Fibroblast of skin of left biceps (primary cell): ENCODE data around the gene CHRM5.

Experiments
- DNase-seq, 2 experiments: peaks; one replicate each; pipeline ENCODE4 v3.0.0-alpha.2; 2013; ENCODE audit warnings: low read depth in 2 of 2

CHRM5 gene

GRCh38 chr15:33968224-33968623 lies at the start of gene CHRM5:
CHRM5 (plus strand) TSS chr15:33968497; CDS start chr15:34062718, 94,221 bp downstream.
- DNase-seq = no peak

GRCh38 chr15:33923446-33923845 lies 44.9 kb upstream of the CHRM5 start:
- no peak for DNase-seq

- no peak for DNase-seq
Measured at GRCh38 chr15:33926260-33926659, 42.0 kb upstream of the CHRM5 start.

- no peak for DNase-seq
Measured at GRCh38 chr15:33932734-33933133, 35.6 kb upstream of the CHRM5 start.

GRCh38 chr15:33934396-33934795 lies 33.9 kb upstream of the CHRM5 start:
- no peak for DNase-seq

GRCh38 chr15:33934921-33935320 lies 33.4 kb upstream of the CHRM5 start:
- DNase-seq = peak; percentile 69 to 71

- DNase-seq = no peak
Measured at GRCh38 chr15:33941279-33942063, 26.8 kb upstream of the CHRM5 start.

- no peak for DNase-seq
Measured at GRCh38 chr15:33946152-33946551, 22.1 kb upstream of the CHRM5 start.

- DNase-seq = no peak
Measured at GRCh38 chr15:33955945-33956344, 12.4 kb upstream of the CHRM5 start.

GRCh38 chr15:33956397-33956796 lies 11.9 kb upstream of the CHRM5 start:
- no peak for DNase-seq

- DNase-seq = no peak
Measured at GRCh38 chr15:33959844-33960548, 8.3 kb upstream of the CHRM5 start.

GRCh38 chr15:33960549-33960935 lies 7.8 kb upstream of the CHRM5 start:
- no peak for DNase-seq

- DNase-seq = no peak
Measured at GRCh38 chr15:33963831-33964664, 4.2 kb upstream of the CHRM5 start.

- DNase-seq = no peak
Measured at GRCh38 chr15:33964665-33965040, 3.6 kb upstream of the CHRM5 start.

- no peak for DNase-seq
Measured at GRCh38 chr15:33968821-33969220, 524 bp downstream of the CHRM5 start.

GRCh38 chr15:33971811-33972210 lies 3.5 kb downstream of the CHRM5 start:
- DNase-seq = no peak

GRCh38 chr15:33975022-33975565 lies 6.8 kb downstream of the CHRM5 start:
- DNase-seq = no peak

- no peak for DNase-seq
Measured at GRCh38 chr15:33980159-33980558, 11.9 kb downstream of the CHRM5 start.

- no peak for DNase-seq
Measured at GRCh38 chr15:33982516-33982915, 14.2 kb downstream of the CHRM5 start.

GRCh38 chr15:33985287-33985686 lies 17.0 kb downstream of the CHRM5 start:
- peak; percentile 67 to 71 for DNase-seq

- no peak for DNase-seq
Measured at GRCh38 chr15:33985751-33986150, 17.5 kb downstream of the CHRM5 start.

GRCh38 chr15:33987444-33987843 lies 19.1 kb downstream of the CHRM5 start:
- no peak for DNase-seq
